HL-60 (cell line): ENCODE data around the gene RUNX1.

ENCODE experiments used
- CTCF ChIP-seq: IDR thresholded peaks from one replicate; pipeline ENCODE4 v1.5.1; 2011; ENCODE audit warnings: low read length, control low read depth, inconsistent platforms; ENCODE audit not compliant: insufficient read depth
- POLR2AphosphoS5 ChIP-seq: IDR thresholded peaks from 2 replicates; pipeline ENCODE4 v1.6.1; 2012; ENCODE audit warnings: low read depth

DNA sequence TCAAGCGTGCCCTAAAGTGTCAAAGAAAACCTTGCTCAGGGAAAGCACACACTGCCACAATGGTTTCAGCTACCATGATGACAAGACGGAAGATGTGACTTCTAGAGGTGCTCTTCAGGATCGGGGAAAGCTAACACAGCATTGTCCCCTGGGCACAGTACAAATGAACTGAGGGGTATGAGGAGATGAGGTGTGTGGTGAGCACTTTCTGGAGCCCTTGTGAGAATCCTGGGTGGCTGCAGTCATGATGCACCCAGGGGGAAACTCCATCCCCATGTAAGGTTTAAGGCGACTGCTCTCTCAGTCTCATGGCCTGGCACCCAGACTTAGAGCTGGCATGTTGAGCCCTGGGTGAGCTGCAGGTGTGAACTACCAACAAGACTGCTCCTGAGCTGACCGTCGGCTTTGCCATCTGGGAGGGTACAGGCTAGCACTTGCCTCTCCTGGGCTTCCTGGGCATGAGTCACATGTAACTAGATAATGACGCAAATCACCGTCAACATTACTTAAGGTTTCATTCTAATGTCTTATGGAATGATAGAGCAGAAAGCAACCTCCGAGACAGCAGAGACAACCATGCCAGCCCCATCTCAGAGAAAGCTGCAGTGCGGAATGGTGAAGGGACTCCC, 235.7 kb downstream of the RUNX1 start:
- no peak for TF ChIP-seq CTCF
- no peak for TF ChIP-seq POLR2AphosphoS5
